MM.1S (cell line): ENCODE measurements around the gene PTCD2.

Source experiments
- CTCF ChIP-seq: fragments of 300-600 bp; sonication (generic); IDR thresholded peaks from 2 replicates; pipeline ENCODE4 v1.5.1; 2016; ENCODE audit warnings: antibody characterized with exemption, low read length, mixed read lengths
- EZH2 ChIP-seq: fragments of 300-600 bp; sonication (generic); optimal IDR thresholded peaks from 2 replicates; pipeline ENCODE3; 2017; ENCODE audit warnings: low read depth, mild to moderate bottlenecking, antibody characterized with exemption, low read length, mixed read lengths
- EZH2phosphoT487 ChIP-seq: fragments of 300-600 bp; sonication (generic); IDR thresholded peaks from 2 replicates; pipeline ENCODE4 v1.6.1; 2018; ENCODE audit warnings: antibody characterized with exemption, low read length

GRCh38 chr5:72319976-72320752, at the start of gene PTCD2, which contains the start of gene MRPS27:
- TF ChIP-seq CTCF: peak; percentile 27
- no peak for TF ChIP-seq EZH2
- TF ChIP-seq EZH2phosphoT487: no peak
